Heart right ventricle (tissue), 16 donors: Measurements from ENCODE around the gene RARB. TPM values are rescaled to one million over a fixed set of nuclear protein-coding genes. Genes with fewer than 3 reads are reported as not detected.

Experiments
- ATAC-seq, 8 donors: fragments of 200-7000 bp; cut with Tn5 transposase; one replicate each; pipeline ENCODE4 v1.9.1; 2020; ENCODE audit warnings: mild to moderate bottlenecking in 8 of 8, moderate library complexity in 8 of 8, moderate number of reproducible peaks in 1 of 8
- DNase-seq, 2 donors: peaks; one replicate each; pipeline ENCODE4 v3.0.0-alpha.2; 2020
- H3K27ac ChIP-seq, 10 donors: fragments of 200-600 bp; sonication (generic) in 2 of 10; one replicate each; pipeline versions ENCODE4 v1.5.0 to v1.8.0; 2020 to 2022; ENCODE audit warnings: mild to moderate bottlenecking in 3 of 10
- H3K27me3 ChIP-seq, 7 donors: fragments of 200-600 bp; one replicate each; pipeline ENCODE4 v1.8.0; 2021 to 2022; ENCODE audit warnings: mild to moderate bottlenecking in 2 of 7
- H3K36me3 ChIP-seq, 9 donors: fragments of 200-600 bp; sonication (generic) in 1 of 9; one replicate each; pipeline versions ENCODE4 v1.5.0 to v1.8.0; 2020 to 2022; ENCODE audit warnings: mild to moderate bottlenecking in 2 of 9
- H3K4me1 ChIP-seq, 9 donors: fragments of 200-600 bp; sonication (generic) in 1 of 9; one replicate each; pipeline versions ENCODE4 v1.5.0 to v1.8.0; 2020 to 2022; ENCODE audit warnings: mild to moderate bottlenecking in 4 of 9
- H3K4me3 ChIP-seq, 10 donors: fragments of 200-600 bp; sonication (generic) in 2 of 10; one replicate each; pipeline versions ENCODE4 v1.5.0 to v1.8.0; 2020 to 2022; ENCODE audit warnings: mild to moderate bottlenecking in 7 of 10, moderate library complexity in 2 of 10
- H3K9me3 ChIP-seq, 11 donors: fragments of 200-600 bp in 10 of 11; sonication (generic) in 2 of 11; one replicate each; pipeline versions ENCODE4 v1.5.0 to v1.8.0; 2013 to 2022; ENCODE audit warnings: mild to moderate bottlenecking in 2 of 11, control low read depth in 1 of 11, moderate library complexity in 1 of 11
- CTCF ChIP-seq, 9 donors: fragments of 200-600 bp; sonication (generic) in 2 of 9; IDR thresholded peaks; one replicate each; pipeline versions ENCODE4 v1.5.0 to v1.8.0; 2021 to 2022; ENCODE audit warnings: antibody characterized with exemption in 9 of 9, mild to moderate bottlenecking in 5 of 9, moderate library complexity in 1 of 9
- WGBS, 2 donors: extraction: QIAGEN DNeasy Blood & Tissue Kit; methylation state at CpG; one replicate each; pipeline ENCODE4 v1.1.7; 2013; ENCODE audit warnings: inconsistent platforms in 1 of 2; 5-methylcytosine and 5-hydroxymethylcytosine counted together
- intact Hi-C, 10 donors: fragments of 100-400 bp; cut with DNase I; formaldehyde crosslinking; loops; one replicate each; pipeline versions ENCODE4 v1.11.1 to v1.14.2; 2022
- polyA plus RNA-seq, 2 donors: library from polyadenylated mRNA; stranded (reverse); fragments of 200-250 nt; gene quantifications; one replicate each; pipeline ENCODE4 v1.2.3, GENCODE V29; 2013
- total RNA-seq, 10 donors: library from RNA; stranded (reverse); fragmentation: NEBNext Ultra II Directional in 3 of 10; extraction: Animal tissue kit (Norgen Biotek cat#: 25700) in 3 of 10; gene quantifications; one replicate each; pipeline versions ENCODE4 v1.2.1 to v1.2.4, GENCODE V29; 2021 to 2023
- donor health status: Arrhythmogenic right ventricular cardiomyopathy.
- donor health status: ischemic (EF 13 %, LVEDD 7.1; RV severe dilation, severe dysfunction).
- donor health status: healthy with polysubstance abuse.
- donor health status: DM: no; HTN: yes; CAD: no.
- donor health status: DM: no; HTN: no; CAD: no.
- donor health status: ischemic (EF 25% LVEDD 6.9; RV normal size, moderate dysfunction).
- donor health status: ischemic (EF 25% LVEDD 5.7; RV mildly dilated, moderate dysfunction).
- donor health status: healthy.
- donor health status: DM: yes; HTN: yes; CAD: no.
- donor health status: Ischemic cardiomyopathy.
- donor health status: ischemic (EF 35%, LVEDD 5.7; RV mildly dilated, moderate dysfunction).
- donor health status: nonischemic (EF 11% LVEDD 7.7; RV severe dilation, severe dysfunction).
- donor health status: DM: yes; HTN: yes; CAD: no.
- donor health status: PGD.
- donor health status: ischemic (EF 29% LVEDD 5.4; RV normal size, mild dysfunction).
- donor health status: nonischemic (EF 23%, LVEDD 6.1; RV moderate dilation, normal function).

The RARB gene
- total and polyA plus RNA-seq, 12 donors: 3.6 to 23.2 (median 17.8) TPM

GRCh38 chr3:25416176-25416575 is 11.9 kb upstream of the RARB start:
- H3K4me3 ChIP-seq: no peak overlapping the region
- no peak for ATAC-seq
- intact Hi-C loops: no loop called here
- 94 to 95% methylated on average over 6 of the region's 6 CpGs for WGBS, 2 donors
- H3K36me3 ChIP-seq: no peaks in the 10 kb centered on the region
- DNase-seq: no peak
- no peaks in the 10 kb centered on the region for H3K27me3 ChIP-seq
- TF ChIP-seq CTCF (IDR thresholded peaks at IDR 0.05): no peak
- H3K27ac ChIP-seq: no peak overlapping the region
- H3K9me3 ChIP-seq: no peaks in the 10 kb centered on the region
- no peaks in the 10 kb centered on the region for H3K4me1 ChIP-seq

- TF ChIP-seq CTCF (IDR thresholded peaks at IDR 0.05): no peak
- H3K4me3 ChIP-seq: no peak overlapping the region
- no peaks in the 10 kb centered on the region for H3K36me3 ChIP-seq
- intact Hi-C loops: no loop called here
- H3K27me3 ChIP-seq: no peaks in the 10 kb centered on the region
- 81 to 89% methylated on average over 1 of the region's 1 CpG for WGBS, 2 donors
- no peaks in the 10 kb centered on the region for H3K4me1 ChIP-seq
- H3K27ac ChIP-seq: no peak overlapping the region
- no peaks in the 10 kb centered on the region for H3K9me3 ChIP-seq
- no peak for DNase-seq
- no peak for ATAC-seq
These were observed 9.5 kb upstream of the RARB start for GRCh38 chr3:25418596-25418995.

- DNase-seq (no peak), ATAC-seq (no peak)
- no peak for TF ChIP-seq CTCF (IDR thresholded peaks at IDR 0.05)
- no peaks in the 10 kb centered on the region for H3K4me1 ChIP-seq
- H3K27me3 ChIP-seq: no peaks in the 10 kb centered on the region
- no peak overlapping the region for H3K4me3 ChIP-seq
- no peaks in the 10 kb centered on the region for H3K9me3 ChIP-seq
- intact Hi-C loops: no loop called here
- no peaks in the 10 kb centered on the region for H3K36me3 ChIP-seq
- 88 to 93% methylated on average over 1 of the region's 1 CpG for WGBS, 2 donors
- no peak overlapping the region for H3K27ac ChIP-seq
These were observed 8.8 kb upstream of the RARB start for GRCh38 chr3:25419251-25419650.

- ATAC-seq (no peak), DNase-seq (no peak)
- Histone ChIP-seq H3K4me1 (no peaks in the 10 kb centered on the region), H3K4me3 (no peak overlapping the region), H3K9me3 (no peaks in the 10 kb centered on the region), H3K36me3 (no peaks in the 10 kb centered on the region), H3K27ac (no peak overlapping the region), H3K27me3 (no peaks in the 10 kb centered on the region)
- intact Hi-C loops: loop anchor here in 6 of 10 donors (5.0 to 10.0 kb wide), 5 partner anchors 265 to 648 kb away; no protein-coding TSS in a partner anchor
- no peak for TF ChIP-seq CTCF (IDR thresholded peaks at IDR 0.05)
These were observed 7.9 kb upstream of the RARB start for GRCh38 chr3:25420147-25420546.

- Histone ChIP-seq H3K36me3 (no peaks in the 10 kb centered on the region), H3K4me1 (no peaks in the 10 kb centered on the region), H3K9me3 (no peaks in the 10 kb centered on the region), H3K27me3 (no peaks in the 10 kb centered on the region), H3K27ac (no peak overlapping the region), H3K4me3 (no peak overlapping the region)
- intact Hi-C loops: loop anchor here in 6 of 10 donors (5.0 to 10.0 kb wide), 5 partner anchors 266 to 649 kb away; no protein-coding TSS in a partner anchor
- DNase-seq: no peak
- ATAC-seq: no peak
- no peak for TF ChIP-seq CTCF (IDR thresholded peaks at IDR 0.05)
These were observed 7.2 kb upstream of the RARB start for GRCh38 chr3:25420885-25421284.
